HL-60 (cell line): ENCODE data around the gene SLC7A14.
A peak's percentile ranks its signal among the peaks of the same experiment; 100 is the strongest.

Experiments used
- DNase-seq, 2 experiments: peaks; one replicate each; pipeline ENCODE4 v3.0.0-alpha.2; 2010 to 2020; ENCODE audit warnings: low read depth in 1 of 2, low spot score in 1 of 2
- H3K27ac ChIP-seq: fragments of 250-450 bp; sonication (Bioruptor Pico); replicated peaks from 2 replicates; pipeline ENCODE4 v1.5.1; 2020; ENCODE audit warnings: mild to moderate bottlenecking, moderate library complexity
- H3K27me3 ChIP-seq: fragments of 250-450 bp; sonication (Bioruptor Pico); 2 replicates; pipeline ENCODE4 v1.5.1; 2021; ENCODE audit warnings: mild to moderate bottlenecking, moderate library complexity; ENCODE audit not compliant: insufficient read depth, poor library complexity, severe bottlenecking
- H3K4me3 ChIP-seq: replicated peaks from 2 replicates; pipeline ENCODE4 v1.5.1; 2011; ENCODE audit warnings: mild to moderate bottlenecking, control low read depth, low read length; ENCODE audit not compliant: insufficient read depth
- CTCF ChIP-seq: IDR thresholded peaks from one replicate; pipeline ENCODE4 v1.5.1; 2011; ENCODE audit warnings: low read length, control low read depth, inconsistent platforms; ENCODE audit not compliant: insufficient read depth
- GABPA ChIP-seq: IDR thresholded peaks from 2 replicates; pipeline ENCODE4 v1.6.1; 2012; ENCODE audit warnings: low read depth
- POLR2AphosphoS5 ChIP-seq: IDR thresholded peaks from 2 replicates; pipeline ENCODE4 v1.6.1; 2012; ENCODE audit warnings: low read depth
- REST ChIP-seq: IDR thresholded peaks from 2 replicates; pipeline ENCODE4 v1.6.1; 2012; ENCODE audit warnings: low read depth; ENCODE audit not compliant: insufficient replicate concordance
- SPI1 ChIP-seq: IDR thresholded peaks from 2 replicates; pipeline ENCODE4 v1.6.1; 2012; ENCODE audit warnings: low read depth, mild to moderate bottlenecking, borderline replicate concordance

Gene SLC7A14

GRCh38 chr3:170483485-170484262 lies 102.2 kb downstream of the SLC7A14 start:
- H3K4me3 ChIP-seq = no peak overlapping the region
- DNase-seq = peak in 1 of 2 experiments; percentile 9
- no peak for TF ChIP-seq SPI1
- TF ChIP-seq REST = no peak
- TF ChIP-seq GABPA = no peak
- TF ChIP-seq POLR2AphosphoS5 = no peak
- no peak for TF ChIP-seq CTCF
- H3K27ac ChIP-seq = no peak overlapping the region
- no peaks in the 10 kb centered on the region for H3K27me3 ChIP-seq

GRCh38 chr3:170482199-170482598 lies 103.7 kb downstream of the SLC7A14 start:
- no peak for DNase-seq
- no peak overlapping the region for H3K4me3 ChIP-seq
- no peak overlapping the region for H3K27ac ChIP-seq
- no peaks in the 10 kb centered on the region for H3K27me3 ChIP-seq
- no peak for TF ChIP-seq REST
- TF ChIP-seq GABPA = no peak
- no peak for TF ChIP-seq POLR2AphosphoS5
- no peak for TF ChIP-seq CTCF
- no peak for TF ChIP-seq SPI1

- peak in 1 of 2 experiments; percentile 65 for DNase-seq
- Histone ChIP-seq H3K4me3 (no peak overlapping the region), H3K27me3 (no peaks in the 10 kb centered on the region), H3K27ac (no peak overlapping the region)
- TF ChIP-seq SPI1 (peak; percentile 30; the same call in 1 of the 2 replicates), CTCF (no peak), GABPA (0 out of 2 replicates have a peak, but pooled peaks have one; percentile 29)
Measured at GRCh38 chr3:170480111-170480510, 105.8 kb downstream of the SLC7A14 start.

- H3K27me3 ChIP-seq = peaks cover 4% of the 10 kb centered on the region
- no peak for TF ChIP-seq SPI1
- TF ChIP-seq REST = no peak
- TF ChIP-seq GABPA = no peak
- TF ChIP-seq POLR2AphosphoS5 = no peak
- TF ChIP-seq CTCF = no peak
- DNase-seq = no peak
- no peak overlapping the region for H3K4me3 ChIP-seq
- H3K27ac ChIP-seq = no peak overlapping the region
Measured at GRCh38 chr3:170477395-170477794, 108.5 kb downstream of the SLC7A14 start.
